Measurements from ENCODE around the gene PSG3.
"Not testable (repeated sequence)": the region's sequence is repeated elsewhere in the genome, so short reads cannot be mapped to it uniquely, and the experiment has no call there.

Gene PSG3

GRCh38 chr19:42740381-42740780 lies at the start of gene PSG3:
TSS of gene PSG3 (minus strand) at chr19:42740481. CDS start at chr19:42740384, 97 bp downstream.
- DNase-seq: not testable (repeated sequence)

GRCh38 chr19:42788766-42789165 lies 48.5 kb upstream of the PSG3 start:
- not testable (repeated sequence) for DNase-seq

- DNase-seq: not testable (repeated sequence)
Measured at GRCh38 chr19:42787766-42788165, 47.5 kb upstream of the PSG3 start.

DNA sequence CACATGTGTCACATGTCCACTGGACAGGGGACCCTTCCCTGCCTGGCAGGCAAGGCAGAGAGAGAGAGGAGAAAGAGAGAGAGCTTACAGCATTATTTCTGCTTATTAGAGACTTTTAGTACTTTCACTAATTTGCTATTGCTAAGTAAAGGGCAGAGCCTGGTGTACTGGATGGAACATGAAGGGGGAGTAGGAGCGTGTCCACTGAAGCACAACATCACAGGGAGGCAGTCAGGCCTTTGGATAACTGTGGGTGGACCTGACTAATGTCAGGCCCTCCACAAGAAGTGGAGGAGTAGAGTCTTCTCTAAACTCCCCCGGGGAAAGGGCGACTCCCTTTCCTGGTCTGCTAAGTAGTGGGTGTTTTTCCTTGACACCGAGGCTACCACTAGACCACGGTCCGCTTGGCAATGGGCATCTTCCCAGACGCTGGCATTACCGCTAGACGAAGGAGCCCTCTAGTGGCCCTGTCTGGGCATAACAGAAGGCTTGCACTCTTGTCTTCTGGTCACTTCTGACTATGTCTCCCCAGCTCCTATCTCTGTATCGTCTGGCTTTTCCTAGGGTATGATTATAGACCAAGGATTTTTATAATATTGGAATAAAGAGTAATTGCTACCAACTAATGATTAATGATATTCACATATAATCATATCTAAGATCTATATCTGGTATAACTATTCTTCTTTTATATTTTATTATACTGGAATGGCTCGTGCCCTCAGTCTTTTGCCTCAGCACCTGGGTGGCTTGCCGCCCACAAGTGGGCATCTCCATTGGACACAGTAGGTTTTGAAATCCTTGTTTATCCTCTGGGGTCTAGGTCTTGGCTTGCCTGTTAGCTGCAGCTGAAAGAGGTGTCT lies 36.7 kb upstream of the PSG3 start:
- not testable (repeated sequence) for DNase-seq

DNA sequence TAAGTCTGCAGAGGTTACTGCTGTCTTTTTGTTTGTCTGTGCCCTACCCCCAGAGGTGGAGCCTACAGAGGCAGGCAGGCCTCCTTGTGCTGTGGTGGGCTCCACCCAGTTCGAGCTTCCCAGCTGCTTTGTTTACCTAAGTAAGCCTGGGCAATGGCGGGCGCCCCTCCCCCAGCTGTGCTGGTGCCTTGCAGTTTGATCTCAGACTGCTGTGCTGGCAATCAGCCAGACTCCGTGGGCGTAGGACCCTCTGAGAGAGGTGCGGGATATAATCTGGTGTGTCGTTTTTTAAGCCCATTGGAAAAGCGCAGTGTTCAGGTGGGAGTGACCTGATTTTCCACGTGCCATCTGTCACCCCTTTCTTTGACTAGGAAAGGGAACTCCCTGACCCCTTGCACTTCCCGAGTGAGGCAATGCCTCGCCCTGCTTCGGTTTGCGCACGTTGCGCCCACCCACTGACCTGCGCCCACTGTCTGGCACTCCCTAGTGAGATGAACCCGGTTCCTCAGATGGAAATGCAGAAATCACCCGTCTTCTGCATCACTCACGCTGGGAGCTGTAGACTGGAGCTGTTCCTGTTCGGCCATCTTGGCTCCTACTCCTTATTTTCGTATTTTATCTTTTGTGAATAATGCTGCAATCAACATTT lies 34.4 kb upstream of the PSG3 start:
- not testable (repeated sequence) for DNase-seq

- DNase-seq: not testable (repeated sequence)
Measured at GRCh38 chr19:42767319-42767718, 27.0 kb upstream of the PSG3 start.

DNA sequence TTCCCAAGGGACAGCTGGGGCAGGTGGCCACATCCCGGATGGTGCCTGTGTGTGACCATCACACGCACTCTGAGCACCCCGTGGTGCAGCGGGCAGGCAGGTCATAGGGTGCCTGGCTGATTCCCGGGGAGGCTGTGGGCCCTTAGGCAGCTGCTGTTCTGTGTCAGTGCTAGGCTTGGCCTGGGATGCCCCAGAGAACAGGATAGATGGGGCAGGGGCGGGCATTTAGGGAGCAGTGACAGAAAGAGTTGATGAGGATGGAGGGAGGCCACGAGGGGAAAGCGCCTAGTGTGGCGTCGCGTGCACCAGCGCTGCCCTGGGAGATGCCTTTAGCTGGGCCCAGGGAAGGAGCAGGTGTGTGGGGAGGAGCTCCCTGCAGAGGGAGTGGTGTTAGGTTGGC lies 26.6 kb upstream of the PSG3 start:
- DNase-seq: not testable (repeated sequence)

DNA sequence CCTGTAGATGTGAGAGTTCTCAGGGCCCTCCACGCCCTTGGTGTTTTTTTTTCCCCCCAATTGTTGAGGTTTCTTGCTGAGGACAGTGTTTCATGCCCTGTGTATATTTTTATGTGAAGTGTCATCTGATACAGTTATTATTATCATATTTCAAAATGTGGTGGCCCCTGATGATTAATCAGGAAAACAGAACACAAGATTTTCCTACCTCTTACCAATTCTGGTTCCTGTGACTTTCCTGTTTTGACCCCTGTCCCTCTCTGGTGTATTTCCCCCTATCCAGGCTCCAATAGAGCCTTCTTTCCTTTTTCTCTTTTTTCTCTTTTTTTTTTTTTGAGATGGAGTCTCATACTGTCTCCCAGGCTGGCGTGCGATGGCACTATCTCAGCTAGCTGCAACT lies 24.6 kb upstream of the PSG3 start:
- no peak for DNase-seq

- DNase-seq: no peak
Measured at GRCh38 chr19:42762789-42763188, 22.5 kb upstream of the PSG3 start.

DNA sequence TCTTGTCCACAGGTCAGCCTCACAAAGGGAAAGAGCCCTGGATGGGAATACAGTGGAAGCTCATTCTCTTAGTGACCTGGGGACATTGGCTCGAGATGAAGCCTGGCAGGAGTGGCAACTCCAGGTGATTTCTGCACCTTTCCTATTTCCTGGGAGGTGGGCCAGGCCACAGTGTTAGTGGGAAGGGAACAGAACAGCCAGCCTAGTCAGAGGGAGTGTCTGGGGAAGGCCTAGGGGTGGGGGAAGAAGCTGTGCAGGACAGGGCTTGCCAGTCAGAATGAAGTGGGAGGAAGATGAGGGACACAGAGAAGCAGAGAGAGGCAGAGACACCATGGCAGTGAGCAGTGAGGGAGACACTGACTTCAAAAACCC lies 21.6 kb upstream of the PSG3 start:
- not testable (repeated sequence) for DNase-seq

GRCh38 chr19:42760954-42761923 lies 21.0 kb upstream of the PSG3 start:
- DNase-seq: not testable (repeated sequence)

DNA sequence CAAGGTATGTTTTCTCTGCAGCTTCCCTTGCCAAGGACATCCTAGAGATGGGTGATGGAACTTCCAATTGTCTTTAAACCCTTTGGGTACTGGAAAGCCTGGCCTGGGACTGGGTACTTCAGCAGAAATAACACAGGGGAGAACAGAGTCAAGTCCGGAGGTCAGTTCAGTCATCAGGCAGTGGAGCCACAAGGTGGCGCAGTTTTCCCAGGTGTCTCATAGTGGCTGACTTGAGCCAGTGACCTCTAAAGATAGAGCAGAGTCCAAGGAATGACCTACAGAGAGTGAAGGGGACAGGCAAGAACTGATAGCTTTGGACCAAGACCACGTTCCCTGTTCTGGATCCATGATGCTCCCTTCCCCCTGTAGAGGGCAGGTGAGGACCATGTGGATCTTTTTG lies 18.4 kb upstream of the PSG3 start:
- not testable (repeated sequence) for DNase-seq

DNA sequence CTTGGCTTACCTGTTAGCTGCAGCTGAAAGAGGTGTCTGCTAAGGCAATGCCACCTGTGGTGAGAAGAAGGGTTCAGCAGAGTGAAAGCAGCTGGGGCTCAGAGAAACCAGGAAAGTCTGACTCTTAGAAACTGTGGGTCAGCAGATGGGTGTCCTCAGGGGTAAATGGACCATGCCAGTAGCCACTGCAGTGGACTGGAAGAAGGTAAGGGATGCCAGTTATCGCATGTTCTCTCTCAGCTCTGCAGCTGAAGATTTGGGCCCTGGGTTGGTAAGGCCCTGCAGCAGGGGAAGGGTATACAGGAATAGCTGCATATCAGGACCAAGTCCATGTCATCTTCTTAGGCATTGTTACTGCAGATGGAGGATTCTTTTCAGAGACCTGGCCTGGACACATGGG lies 12.0 kb upstream of the PSG3 start:
- DNase-seq: not testable (repeated sequence)

- DNase-seq: not testable (repeated sequence)
Measured at GRCh38 chr19:42741726-42742607, 1.7 kb upstream of the PSG3 start.

GRCh38 chr19:42737581-42738011 lies 2.7 kb downstream of the PSG3 start:
- not testable (repeated sequence) for DNase-seq

- not testable (repeated sequence) for DNase-seq
Measured at GRCh38 chr19:42728341-42728740, 11.9 kb downstream of the PSG3 start.

DNA sequence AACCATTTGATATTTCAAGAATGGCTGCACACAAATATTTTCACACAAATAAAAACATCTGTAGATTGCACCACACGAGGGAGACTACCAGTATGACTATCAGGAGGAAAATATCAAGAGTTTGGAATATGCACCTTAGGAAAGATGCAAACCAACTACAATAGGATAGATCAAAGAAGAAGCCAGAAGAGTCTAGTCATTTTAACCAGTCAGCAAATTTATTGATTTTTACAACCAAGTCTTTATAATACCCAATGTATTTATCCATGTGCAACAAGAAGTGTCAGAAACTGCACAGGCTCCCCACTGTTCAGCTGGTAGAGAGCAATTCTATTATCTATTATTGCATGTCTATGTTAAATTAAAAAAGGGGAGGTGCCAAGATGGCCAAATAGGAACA lies 26.3 kb downstream of the PSG3 start:
- DNase-seq: not testable (repeated sequence)

- DNase-seq: not testable (repeated sequence)
Measured at GRCh38 chr19:42712753-42713152, 27.5 kb downstream of the PSG3 start.

- DNase-seq: not testable (repeated sequence)
Measured at GRCh38 chr19:42710986-42711385, 29.3 kb downstream of the PSG3 start.

DNA sequence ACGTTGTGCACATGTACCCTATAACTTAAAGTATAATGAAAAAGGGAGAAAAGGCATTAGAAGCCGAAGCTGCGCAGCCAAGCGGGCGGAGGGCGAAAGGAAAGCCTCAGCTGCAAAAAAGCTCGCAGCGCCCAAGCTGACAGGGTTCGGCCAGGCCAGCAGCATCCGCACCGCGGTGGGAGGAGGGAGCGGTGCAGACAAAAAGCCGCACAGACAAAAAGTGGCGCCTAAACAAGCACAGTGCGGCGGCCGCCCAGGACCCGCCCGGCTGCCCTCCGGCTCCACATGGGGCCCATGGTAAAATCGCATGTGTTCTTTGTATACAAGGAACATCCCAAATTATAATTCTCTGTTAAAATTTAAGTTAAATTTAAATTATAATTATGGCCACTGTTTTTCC lies 42.4 kb downstream of the PSG3 start:
- DNase-seq: no peak

GRCh38 chr19:42695811-42696503 lies 44.3 kb downstream of the PSG3 start:
- DNase-seq: no peak

Data from NCI-H2081 treated with DMSO at 0.1 percent for 48 hours (cell line).